CD4-positive, alpha-beta T cell treated with Interleukin-21 for 1 hour (primary cell): ENCODE data around the gene SCTR.

ENCODE experiments used
- DNase-seq: peaks from one replicate; pipeline ENCODE4 v3.0.0-alpha.2; 2020

The SCTR gene

GRCh38 chr2:119402106-119402505 is 122.2 kb downstream of the SCTR start:
- no peak for DNase-seq

GRCh38 chr2:119397196-119397595 is 127.1 kb downstream of the SCTR start:
- DNase-seq = no peak

- no peak for DNase-seq
These were observed 130.1 kb downstream of the SCTR start for GRCh38 chr2:119393971-119394748.
